Panc1 (cell line): ENCODE data around the gene NFIB. TPM values are rescaled to one million over a fixed set of nuclear protein-coding genes. Genes with fewer than 3 reads are reported as not detected.

ENCODE experiments used
- ATAC-seq: fragments of 200-7000 bp; cut with Tn5 transposase; 2 replicates; pipeline ENCODE4 v1.9.1; 2020; ENCODE audit warnings: mild to moderate bottlenecking, moderate library complexity
- BruUV-seq: library from RNA; stranded (reverse); fragments of 400-500 nt; replicated peaks from 2 replicates; lab custom pipeline; 2021; lab: Mats Ljungman, UMichigan
- CTCF ChIA-PET: fragments of 300-600 bp; sonication (Branson Sonifier 250); formaldehyde crosslinking; loops from one replicate; lab custom pipeline; 2022; ENCODE audit warnings: antibody characterized with exemption; lab: Charles Lee
- POLR2A ChIA-PET: fragments of 300-600 bp; sonication (Branson Sonifier 250); formaldehyde crosslinking; loops from one replicate; lab custom pipeline; 2022; ENCODE audit warnings: antibody characterized with exemption; lab: Charles Lee
- DNase-seq: peaks from one replicate; pipeline ENCODE4 v3.0.0-alpha.2; 2010; ENCODE audit warnings: low read depth, low spot score
- H3K27ac ChIP-seq: 2 replicates; pipeline ENCODE4 v1.5.1; 2011; ENCODE audit warnings: mild to moderate bottlenecking, low read length, inconsistent platforms
- H3K27me3 ChIP-seq: fragments of 200-500 bp; sonication (Bioruptor generic); 2 replicates; pipeline ENCODE4 v1.6.0; 2014; ENCODE audit warnings: low read length, inconsistent platforms; ENCODE audit not compliant: control insufficient read depth, insufficient read depth
- H3K36me3 ChIP-seq: fragments of 200-500 bp; sonication (Bioruptor generic); 2 replicates; pipeline ENCODE4 v1.5.1; 2014; ENCODE audit warnings: inconsistent platforms, mild to moderate bottlenecking, low read length, moderate library complexity; ENCODE audit not compliant: control insufficient read depth, insufficient read depth
- H3K4me1 ChIP-seq: 2 replicates; pipeline ENCODE4 v1.5.1; 2011; ENCODE audit warnings: inconsistent platforms, mild to moderate bottlenecking, low read length, moderate library complexity; ENCODE audit not compliant: control insufficient read depth, insufficient read depth
- H3K4me3 ChIP-seq, 2 experiments: 2 replicates each; pipeline ENCODE4 v1.5.1; 2011 to 2012; ENCODE audit warnings: low read depth in 2 of 2, low read length in 2 of 2, mild to moderate bottlenecking in 2 of 2, inconsistent platforms in 1 of 2, moderate library complexity in 1 of 2
- H3K9me3 ChIP-seq: fragments of 200-500 bp; sonication (Bioruptor generic); 2 replicates; pipeline ENCODE4 v1.5.1; 2014; ENCODE audit warnings: low read depth, mild to moderate bottlenecking, inconsistent platforms, low read length, moderate library complexity; ENCODE audit not compliant: control insufficient read depth, insufficient read depth
- CTCF ChIP-seq: fragments of 450-650 bp; IDR thresholded peaks from 2 replicates; pipeline ENCODE4 v1.5.1; 2017; ENCODE audit warnings: mild to moderate bottlenecking
- POLR2AphosphoS5 ChIP-seq: IDR thresholded peaks from 2 replicates; pipeline ENCODE4 v1.6.1; 2012; ENCODE audit warnings: mild to moderate bottlenecking, low read depth, low read length, moderate library complexity
- REST ChIP-seq, 2 experiments: IDR thresholded peaks; 2 replicates each; pipeline ENCODE4 v1.6.1; 2011 to 2012; ENCODE audit warnings: low read depth in 2 of 2, control low read depth in 1 of 2, low read length in 1 of 2, mild to moderate bottlenecking in 1 of 2, moderate library complexity in 1 of 2; ENCODE audit not compliant: insufficient read depth in 1 of 2
- SIN3A ChIP-seq: IDR thresholded peaks from 2 replicates; pipeline ENCODE4 v1.6.1; 2012; ENCODE audit warnings: low read depth, mild to moderate bottlenecking, low read length, moderate library complexity, borderline replicate concordance; ENCODE audit not compliant: insufficient read depth
- TCF7L2 ChIP-seq: IDR thresholded peaks from 2 replicates; pipeline ENCODE4 v1.6.1; 2011; ENCODE audit warnings: mild to moderate bottlenecking, low read depth, low read length, inconsistent platforms
- in situ Hi-C: cut with HindIII; loops from 2 replicates; pipeline ENCODE4 v1.10.0; 2016; ENCODE audit warnings: low sequenced_read_pairs, low pct_unique_long_range_greater_than_20kb
- intact Hi-C: fragments of 100-400 bp; cut with micrococcal nuclease; formaldehyde crosslinking; loops from one replicate; pipeline ENCODE4 v1.10.0; 2022; ENCODE audit not compliant: unreplicated experiment
- total RNA-seq: library from RNA; stranded (reverse); gene quantifications from one replicate; pipeline ENCODE4 v1.2.1, GENCODE V29; 2021; ENCODE audit not compliant: unreplicated experiment

Gene NFIB
- total RNA-seq, 1 experiment from 2014 or later = 26.7 TPM

- no peak for DNase-seq
- H3K9me3 ChIP-seq = no peaks in the 10 kb centered on the region
- BruUV-seq = no TSS peak
- TF ChIP-seq TCF7L2 (no peak), CTCF (no peak), SIN3A (no peak), REST (IDR thresholded peaks at IDR 0.05; ENCODE audit: insufficient read depth in 1 of 2, low read depth in 2 of 2, low read length in 1 of 2) (no peak), POLR2AphosphoS5 (no peak)
- H3K27ac ChIP-seq = no peak overlapping the region
- no peaks in the 10 kb centered on the region for H3K4me1 ChIP-seq
- POLR2A ChIA-PET = no interaction called here
- no peak overlapping the region for H3K4me3 ChIP-seq
- ATAC-seq = no peak
- H3K27me3 ChIP-seq = no peaks in the 10 kb centered on the region
- H3K36me3 ChIP-seq = no peaks in the 10 kb centered on the region
- intact Hi-C loops = no loop called here
- in situ Hi-C loops = no loop called here
- CTCF ChIA-PET = no interaction called here
These were observed 36.4 kb upstream of the NFIB start for GRCh38 chr9:14350349-14350728.

GRCh38 chr9:14349447-14350348 lies 35.8 kb upstream of the NFIB start:
- no peaks in the 10 kb centered on the region for H3K4me1 ChIP-seq
- in situ Hi-C loops = no loop called here
- no peak overlapping the region for H3K4me3 ChIP-seq
- DNase-seq (no peak), ATAC-seq (no peak)
- intact Hi-C loops = no loop called here
- H3K27ac ChIP-seq = no peak overlapping the region
- no TSS peak for BruUV-seq
- TF ChIP-seq CTCF = no peak
- TF ChIP-seq REST (IDR thresholded peaks at IDR 0.05; ENCODE audit: insufficient read depth in 1 of 2, low read depth in 2 of 2, low read length in 1 of 2) = no peak
- TF ChIP-seq TCF7L2 = no peak
- TF ChIP-seq SIN3A = no peak
- TF ChIP-seq POLR2AphosphoS5 = no peak
- H3K36me3 ChIP-seq = no peaks in the 10 kb centered on the region
- no peaks in the 10 kb centered on the region for H3K27me3 ChIP-seq
- CTCF ChIA-PET = interaction anchor here (0.7 kb wide), 1 partner anchor 608 kb away, joined by 3 read pairs; no protein-coding TSS in a partner anchor
- POLR2A ChIA-PET = no interaction called here
- no peaks in the 10 kb centered on the region for H3K9me3 ChIP-seq
